AG04450 (cell line): ENCODE data around the gene ADI1. TPM values are rescaled to one million over a fixed set of nuclear protein-coding genes. Genes with fewer than 3 reads are reported as not detected.

ENCODE experiments used
- CTCF ChIA-PET: fragments of 300-600, 350-600 bp; formaldehyde crosslinking; extraction: SDS; loops from one replicate; lab custom pipeline; 2022; ENCODE audit warnings: antibody characterized with exemption, inconsistent platforms; lab: Charles Lee
- POLR2A ChIA-PET: fragments of 350-600 bp; formaldehyde crosslinking; extraction: SDS; loops from one replicate; lab custom pipeline; 2021; ENCODE audit warnings: antibody characterized with exemption, inconsistent platforms; lab: Yijun Ruan, JAX
- DNase-seq: peaks from one replicate; pipeline ENCODE4 v3.0.0-alpha.2; 2011; ENCODE audit warnings: low read depth, low spot score
- H3K27ac ChIP-seq: one replicate; pipeline ENCODE4 v1.5.1; 2012; ENCODE audit warnings: low read depth, low read length, control low read depth
- H3K27me3 ChIP-seq: one replicate; pipeline ENCODE4 v1.6.0; 2012; ENCODE audit warnings: low read length; ENCODE audit not compliant: control insufficient read depth, insufficient read depth
- H3K4me3 ChIP-seq: 2 replicates; pipeline ENCODE4 v1.5.1; 2011; ENCODE audit warnings: mild to moderate bottlenecking, low read depth, low read length, control low read depth
- H3K9me3 ChIP-seq: 2 replicates; pipeline ENCODE4 v1.5.1; 2012; ENCODE audit warnings: low read length; ENCODE audit not compliant: control insufficient read depth, insufficient read depth
- CTCF ChIP-seq: IDR thresholded peaks from 2 replicates; pipeline ENCODE4 v1.5.1; 2011; ENCODE audit warnings: low read depth, low read length, control low read depth, inconsistent platforms
- polyA plus RNA-seq: library from polyadenylated mRNA; depleted of rRNA; stranded (reverse); fragments of >200 nt; gene quantifications from 2 replicates; pipeline ENCODE4 v1.2.3, GENCODE V29; 2011

Gene ADI1
- polyA plus RNA-seq, 1 experiment: 71.4 TPM

- H3K9me3 ChIP-seq: peaks cover 13% of the 10 kb centered on the region; the same call in 1 of the 2 replicates
- no peak for DNase-seq
- ChIA-PET POLR2A (interaction anchor here (0.5 kb wide), 1 partner anchor 86 kb away, joined by 4 read pairs; no protein-coding TSS in a partner anchor), CTCF (interaction anchor here (1.0 to 1.1 kb wide), 2 partner anchors 11 to 19 kb away, joined by 3 read pairs; no protein-coding TSS in a partner anchor)
- H3K27ac ChIP-seq: no peak overlapping the region
- no peak overlapping the region for H3K4me3 ChIP-seq
- no peaks in the 10 kb centered on the region for H3K27me3 ChIP-seq
- TF ChIP-seq CTCF: no peak
Measured at GRCh38 chr2:3481011-3481400, 38.3 kb downstream of the ADI1 start.

DNA sequence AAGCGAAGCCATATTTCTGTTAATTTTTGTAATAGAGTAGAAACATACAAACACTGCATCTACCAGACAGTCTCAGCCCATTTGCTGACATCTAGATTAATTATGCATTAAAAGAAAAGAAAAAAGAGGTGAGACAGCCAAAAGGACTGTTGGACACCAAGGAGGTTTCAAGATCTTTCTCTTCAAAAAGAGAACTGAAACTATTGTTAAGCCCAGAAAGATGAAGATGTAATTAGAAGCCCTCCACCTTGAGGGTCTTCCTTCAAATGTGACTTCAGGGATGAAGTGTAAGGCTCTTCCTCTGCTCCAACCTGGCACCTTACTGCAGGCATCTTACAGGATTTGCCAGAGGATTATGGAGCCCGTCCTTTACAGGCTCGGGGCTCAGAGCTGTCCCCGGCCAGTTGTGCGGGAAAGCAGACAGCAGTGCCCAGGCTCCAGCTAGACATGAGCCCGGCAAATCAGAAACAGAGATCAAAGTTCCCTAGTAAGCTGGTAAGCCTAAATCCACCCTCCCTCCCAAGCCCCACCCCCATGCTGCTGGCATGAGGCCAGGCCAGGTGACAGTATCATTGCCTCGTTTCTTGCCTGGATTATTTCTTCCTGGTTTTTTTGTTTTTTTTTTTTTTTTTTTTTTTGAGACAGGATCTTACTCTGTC is 38.9 kb downstream of the ADI1 start:
- Histone ChIP-seq H3K9me3 (peaks cover 13% of the 10 kb centered on the region; the same call in 1 of the 2 replicates), H3K4me3 (no peak overlapping the region), H3K27ac (no peak overlapping the region), H3K27me3 (no peaks in the 10 kb centered on the region)
- no peak for DNase-seq
- ChIA-PET CTCF (interaction anchor here (1.0 to 1.1 kb wide), 2 partner anchors 11 to 19 kb away, joined by 3 read pairs; no protein-coding TSS in a partner anchor), POLR2A (interaction anchor here (0.5 kb wide), 1 partner anchor 85 kb away, joined by 4 read pairs; no protein-coding TSS in a partner anchor)
- TF ChIP-seq CTCF: no peak

DNA sequence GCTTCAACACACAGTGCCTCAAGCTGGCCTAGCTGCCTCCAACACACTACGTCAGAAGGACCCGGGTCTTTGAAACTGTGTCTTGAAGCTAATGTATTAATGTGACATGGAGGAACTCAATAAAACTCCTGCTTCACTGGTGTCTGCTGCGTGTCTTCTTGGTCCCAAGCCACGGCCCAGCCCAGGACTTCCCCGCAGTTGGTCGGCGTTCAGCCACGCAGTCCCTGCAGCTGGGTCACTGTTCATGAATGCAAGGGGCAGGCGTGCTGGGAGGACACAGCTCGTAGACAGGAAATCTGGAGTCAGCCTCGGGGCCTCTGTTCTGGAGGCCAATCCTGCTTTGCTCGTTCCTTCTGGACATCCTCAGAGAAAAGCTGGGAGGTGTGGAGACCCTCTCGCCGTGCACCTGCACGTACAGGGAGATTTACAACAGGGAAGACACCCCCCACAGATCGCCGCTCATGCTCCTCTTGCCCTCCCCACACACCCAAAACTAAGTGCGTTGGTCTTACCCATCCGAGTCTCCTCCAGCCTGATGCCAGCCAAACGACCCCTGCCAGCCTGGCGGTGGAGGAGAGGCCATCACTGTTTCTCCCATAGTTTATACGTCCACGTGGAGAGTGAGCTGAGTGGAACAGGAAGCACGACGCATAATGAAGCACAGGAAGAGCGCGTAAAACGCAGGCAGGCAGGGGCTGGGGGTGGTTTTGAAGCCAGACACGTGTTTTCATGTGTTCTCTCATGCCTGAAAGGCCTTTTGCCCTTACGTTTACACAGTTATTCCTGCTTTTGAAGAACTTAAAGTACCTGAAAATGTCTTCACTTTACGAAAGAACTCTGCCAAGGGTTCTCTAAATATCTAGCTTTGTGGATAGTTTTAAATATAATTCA is 39.7 kb downstream of the ADI1 start:
- CTCF ChIA-PET: interaction anchor here (0.6 to 2.7 kb wide), 2 partner anchors 55 to 173 kb away, joined by 8 to 9 read pairs; no protein-coding TSS in a partner anchor

DNA sequence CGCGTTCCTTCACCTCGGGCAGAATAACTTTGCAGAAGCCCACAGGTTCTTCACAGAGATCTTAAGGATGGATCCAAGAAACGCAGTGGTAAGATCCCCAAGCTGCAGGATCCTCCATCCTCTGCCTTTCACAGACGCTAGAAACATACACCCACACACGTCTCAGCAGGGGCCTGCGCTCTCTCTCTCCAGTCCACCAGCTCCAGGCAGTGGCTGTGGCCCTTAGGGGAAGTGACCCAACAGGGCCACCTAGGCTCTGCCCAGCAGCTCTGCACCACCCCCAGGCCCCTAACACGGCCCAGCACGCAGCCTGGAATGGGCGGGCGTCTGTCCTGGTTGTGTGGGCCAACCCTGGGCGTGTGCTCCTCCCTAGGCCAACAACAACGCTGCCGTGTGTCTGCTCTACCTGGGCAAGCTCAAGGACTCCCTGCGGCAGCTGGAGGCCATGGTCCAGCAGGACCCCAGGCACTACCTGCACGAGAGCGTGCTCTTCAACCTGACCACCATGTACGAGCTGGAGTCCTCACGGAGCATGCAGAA is 40.4 kb downstream of the ADI1 start:
- peaks cover 13% of the 10 kb centered on the region; the same call in 1 of the 2 replicates for H3K9me3 ChIP-seq
- no peak overlapping the region for H3K27ac ChIP-seq
- ChIA-PET POLR2A (interaction anchor here (1.8 kb wide), 1 partner anchor 175 kb away, joined by 5 read pairs; no protein-coding TSS in a partner anchor), CTCF (interaction anchor here (2.7 kb wide), 1 partner anchor 55 kb away, joined by 8 read pairs; no protein-coding TSS in a partner anchor)
- DNase-seq: no peak
- TF ChIP-seq CTCF: no peak
- no peak overlapping the region for H3K4me3 ChIP-seq
- no peaks in the 10 kb centered on the region for H3K27me3 ChIP-seq

More for the DNA sequence above, 39.7 kb downstream of the ADI1 start:
- Histone ChIP-seq H3K27ac (no peak overlapping the region), H3K9me3 (peaks cover 13% of the 10 kb centered on the region; the same call in 1 of the 2 replicates), H3K27me3 (no peaks in the 10 kb centered on the region), H3K4me3 (no peak overlapping the region)
- TF ChIP-seq CTCF: no peak
- DNase-seq: no peak
- POLR2A ChIA-PET: interaction anchor here (1.8 kb wide), 1 partner anchor 174 kb away, joined by 5 read pairs; no protein-coding TSS in a partner anchor
